DMS153 treated with DMSO at 0.1 percent for 48 hours (cell line): ENCODE measurements around the gene ABCF1.

Experiments used
- DNase-seq: peaks from one replicate; lab custom pipeline; 2025; ENCODE audit not compliant: unreplicated experiment; lab: John Stamatoyannopoulos, UW

The ABCF1 gene

GRCh38 chr6:30599625-30600324 lies 28.5 kb downstream of the ABCF1 start:
- DNase-seq: no peak

GRCh38 chr6:30600451-30600961 lies 29.3 kb downstream of the ABCF1 start:
- DNase-seq: no peak

- no peak for DNase-seq
Observed at GRCh38 chr6:30601436-30601814, 30.2 kb downstream of the ABCF1 start.

- no peak for DNase-seq
Observed at GRCh38 chr6:30601815-30602641, 30.8 kb downstream of the ABCF1 start.

- DNase-seq: no peak
Observed at GRCh38 chr6:30603961-30604360, 32.7 kb downstream of the ABCF1 start.

GRCh38 chr6:30610065-30610464 lies 38.8 kb downstream of the ABCF1 start:
- no peak for DNase-seq

- no peak for DNase-seq
Observed at GRCh38 chr6:30611150-30611855, 40.1 kb downstream of the ABCF1 start.

GRCh38 chr6:30611856-30612194 lies 40.6 kb downstream of the ABCF1 start:
- no peak for DNase-seq

GRCh38 chr6:30612213-30612612 lies 41.0 kb downstream of the ABCF1 start:
- no peak for DNase-seq

GRCh38 chr6:30612687-30613248 lies 41.5 kb downstream of the ABCF1 start:
- DNase-seq: no peak

- DNase-seq: no peak
Observed at GRCh38 chr6:30613251-30614043, 42.2 kb downstream of the ABCF1 start.

GRCh38 chr6:30614044-30614842 lies 43.0 kb downstream of the ABCF1 start:
- peak; percentile 52 for DNase-seq

GRCh38 chr6:30614843-30615218 lies 43.6 kb downstream of the ABCF1 start:
- peak; percentile 86 for DNase-seq

GRCh38 chr6:30615219-30615957 lies 44.1 kb downstream of the ABCF1 start:
- peak; percentile 65 for DNase-seq

- peak; percentile 53 for DNase-seq
Observed at GRCh38 chr6:30615958-30616810, 44.9 kb downstream of the ABCF1 start.

- peak; percentile 98 for DNase-seq
Observed at GRCh38 chr6:30616811-30617564, 45.7 kb downstream of the ABCF1 start, which contains the start of gene PPP1R10. Gene PPP1R10, minus strand, starts transcription at chr6:30617243. Its CDS starts 7,299 bp downstream, at chr6:30609944.

GRCh38 chr6:30617565-30618269 lies 46.5 kb downstream of the ABCF1 start, which contains the start of gene MRPS18B:
Gene MRPS18B, plus strand, starts transcription at chr6:30617840. Its CDS starts 26 bp downstream, at chr6:30617866.
- DNase-seq: peak; percentile 98
